Stimulated activated CD8-positive, alpha-beta memory T cell treated with anti-CD3 and anti-CD28 coated beads, Interleukin-12 subunit alpha, Interleukin-12 subunit beta, amount 100 ng/mL, for 24 hours (primary cell): ENCODE data around the gene C17orf113.

Source experiments
- DNase-seq: peaks from one replicate; pipeline ENCODE4 v3.0.0-alpha.2; 2020; ENCODE audit errors: extremely low read depth

C17orf113 gene

DNA sequence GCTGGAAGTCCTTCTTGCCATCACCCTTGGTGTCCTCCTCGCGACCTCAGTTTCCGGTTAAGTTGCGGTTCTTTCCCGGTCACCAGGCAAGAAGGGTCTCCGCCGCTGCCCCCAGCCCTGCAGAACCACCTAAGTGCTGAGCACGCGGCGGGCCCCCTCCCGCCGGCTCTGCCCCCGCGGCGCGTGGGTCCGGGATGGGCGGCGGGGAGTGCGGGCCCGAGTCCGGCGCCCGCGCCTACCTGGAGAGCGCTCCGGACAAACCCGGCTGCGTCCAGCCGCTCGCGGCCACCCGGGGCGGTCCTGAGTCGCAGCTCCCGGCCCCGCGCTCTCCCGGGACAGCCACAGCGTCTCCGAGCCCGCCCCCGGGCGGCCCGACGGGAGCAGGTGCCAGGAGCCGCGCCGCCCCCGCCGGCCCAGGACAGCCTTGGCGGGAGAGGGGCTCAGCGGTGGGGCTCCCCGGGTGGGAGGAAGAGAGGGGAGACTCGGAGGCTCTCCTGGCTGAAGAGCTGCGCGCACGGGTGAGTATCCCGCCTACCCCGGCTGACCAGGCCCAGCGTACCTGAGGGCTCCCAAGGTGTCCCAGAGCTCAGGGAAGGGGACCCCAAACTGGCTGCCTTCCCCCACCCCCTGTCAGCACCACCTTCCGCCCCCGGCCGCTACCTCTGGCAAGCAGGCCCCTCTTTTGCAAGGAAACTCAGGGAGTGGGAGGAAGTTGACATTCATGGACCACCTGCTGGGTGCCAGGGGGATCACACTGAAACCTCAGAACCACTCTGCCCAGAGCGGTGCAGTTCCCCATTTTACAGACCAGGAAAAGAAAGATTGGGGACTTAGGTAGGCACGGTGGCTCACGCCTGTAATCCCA is 22.2 kb upstream of the C17orf113 start:
- no peak for DNase-seq

DNA sequence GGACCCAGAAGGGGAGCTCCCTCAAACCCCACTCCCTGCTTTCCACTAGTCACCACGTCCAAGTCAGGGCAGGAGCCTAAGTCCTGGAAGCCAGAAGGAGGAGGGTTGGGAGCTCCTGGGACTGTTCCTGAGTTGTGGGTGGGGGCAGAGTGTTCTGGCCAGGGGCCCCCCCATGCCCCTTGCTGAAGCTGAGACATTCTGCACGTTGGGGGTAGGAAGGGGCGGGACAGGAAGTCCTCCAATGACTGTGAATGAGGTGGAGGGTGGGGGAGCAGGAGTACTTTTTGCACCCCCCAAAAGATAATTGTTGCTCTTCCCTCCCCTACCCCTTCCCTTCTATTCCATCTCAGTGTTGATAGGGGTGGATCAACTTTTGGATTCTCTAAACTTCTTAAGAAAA is 21.4 kb upstream of the C17orf113 start:
- no peak for DNase-seq

DNA sequence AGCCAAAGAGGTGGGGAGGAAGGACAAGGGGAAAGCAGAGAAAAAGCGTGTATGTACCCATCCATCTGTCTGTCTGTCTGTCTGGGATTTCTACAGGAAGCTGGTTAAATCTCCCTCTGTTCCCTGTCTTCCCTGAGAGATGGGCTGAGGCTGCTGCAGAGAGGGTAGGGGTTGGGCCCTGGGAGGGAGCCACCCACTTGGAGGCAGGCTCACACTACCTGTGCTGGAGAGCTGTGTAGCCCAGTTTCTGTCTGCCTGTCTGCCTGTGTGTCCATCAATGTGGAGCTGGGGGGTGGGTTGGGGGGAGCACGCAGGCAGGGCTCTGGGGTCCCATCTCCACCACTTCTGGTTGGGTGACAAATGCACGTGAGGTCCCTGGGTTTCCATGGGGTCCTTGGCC is 18.6 kb upstream of the C17orf113 start:
- DNase-seq: no peak

DNA sequence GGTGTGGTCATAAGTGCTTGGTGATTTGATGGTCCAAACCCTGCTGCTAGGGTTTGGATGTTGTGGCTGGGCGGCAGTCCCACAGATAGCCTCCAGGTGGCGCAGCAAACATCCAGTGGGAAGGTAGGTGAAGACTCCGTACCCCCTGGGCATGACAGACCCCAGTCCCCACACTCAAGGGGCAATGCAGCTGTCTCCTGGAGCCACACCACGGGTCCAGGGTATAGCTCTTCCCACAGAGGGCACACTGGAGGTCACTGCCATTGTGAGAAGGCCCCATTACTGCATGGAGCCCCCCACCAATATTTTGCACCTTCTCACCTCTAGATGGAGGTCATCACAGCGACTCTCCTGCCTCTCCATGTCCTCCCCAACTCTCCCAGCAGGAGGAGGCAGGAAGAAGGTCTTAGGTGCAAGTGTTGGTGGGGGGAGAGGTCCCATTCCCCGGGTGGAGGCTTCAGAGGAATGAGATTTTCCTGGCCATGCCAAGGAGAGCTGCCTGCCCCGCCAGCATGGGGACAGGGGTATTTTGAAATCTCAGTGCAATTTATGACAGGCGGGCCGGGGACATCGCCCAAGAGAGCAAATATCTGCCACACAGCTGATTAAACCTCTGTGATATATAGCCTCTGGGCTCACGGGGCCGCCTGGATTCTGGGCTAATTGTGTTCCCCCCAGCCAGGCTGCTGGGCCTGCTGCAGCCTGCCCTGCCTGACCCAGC is 17.1 kb upstream of the C17orf113 start:
- peak; percentile 31 for DNase-seq

DNA sequence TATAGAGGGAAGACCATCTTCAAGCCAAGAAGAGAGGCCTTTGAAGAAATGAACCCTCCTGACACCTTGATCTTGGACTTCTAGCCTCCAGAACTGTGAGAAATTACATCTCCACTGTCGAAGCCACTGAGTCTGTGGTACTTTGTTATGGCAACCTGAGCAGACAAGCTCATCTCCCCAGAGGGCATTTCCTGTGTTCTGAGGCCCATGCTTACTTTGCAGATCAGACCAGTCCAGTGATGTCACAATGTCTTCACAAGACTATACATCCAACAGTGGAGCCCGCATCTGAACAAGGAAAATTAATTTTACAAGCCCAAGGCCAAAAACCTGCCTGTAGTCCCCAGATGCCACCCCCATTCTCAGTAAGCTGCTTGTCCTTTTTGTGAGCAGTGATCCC is 14.8 kb upstream of the C17orf113 start:
- no peak for DNase-seq

DNA sequence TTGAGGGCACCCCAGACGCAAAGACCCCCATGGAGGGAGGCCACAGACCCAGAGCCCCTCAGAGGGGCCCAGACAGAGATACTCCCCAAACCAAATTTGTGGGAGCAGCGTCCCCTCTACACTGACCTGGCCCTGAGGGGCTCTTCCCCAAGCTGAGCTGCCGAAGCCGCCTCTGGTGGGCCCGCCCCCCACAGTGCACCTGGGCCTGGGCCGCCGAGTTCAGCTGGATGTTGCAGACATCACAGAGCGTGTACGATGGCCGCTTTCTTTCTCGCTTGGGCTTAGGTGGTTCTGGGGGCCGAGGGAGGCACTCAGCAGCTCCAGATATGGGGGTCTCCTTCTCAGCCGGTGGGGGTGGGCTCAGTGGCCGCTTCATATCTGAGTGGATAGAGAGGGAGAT is 12.3 kb upstream of the C17orf113 start:
- DNase-seq: no peak

DNA sequence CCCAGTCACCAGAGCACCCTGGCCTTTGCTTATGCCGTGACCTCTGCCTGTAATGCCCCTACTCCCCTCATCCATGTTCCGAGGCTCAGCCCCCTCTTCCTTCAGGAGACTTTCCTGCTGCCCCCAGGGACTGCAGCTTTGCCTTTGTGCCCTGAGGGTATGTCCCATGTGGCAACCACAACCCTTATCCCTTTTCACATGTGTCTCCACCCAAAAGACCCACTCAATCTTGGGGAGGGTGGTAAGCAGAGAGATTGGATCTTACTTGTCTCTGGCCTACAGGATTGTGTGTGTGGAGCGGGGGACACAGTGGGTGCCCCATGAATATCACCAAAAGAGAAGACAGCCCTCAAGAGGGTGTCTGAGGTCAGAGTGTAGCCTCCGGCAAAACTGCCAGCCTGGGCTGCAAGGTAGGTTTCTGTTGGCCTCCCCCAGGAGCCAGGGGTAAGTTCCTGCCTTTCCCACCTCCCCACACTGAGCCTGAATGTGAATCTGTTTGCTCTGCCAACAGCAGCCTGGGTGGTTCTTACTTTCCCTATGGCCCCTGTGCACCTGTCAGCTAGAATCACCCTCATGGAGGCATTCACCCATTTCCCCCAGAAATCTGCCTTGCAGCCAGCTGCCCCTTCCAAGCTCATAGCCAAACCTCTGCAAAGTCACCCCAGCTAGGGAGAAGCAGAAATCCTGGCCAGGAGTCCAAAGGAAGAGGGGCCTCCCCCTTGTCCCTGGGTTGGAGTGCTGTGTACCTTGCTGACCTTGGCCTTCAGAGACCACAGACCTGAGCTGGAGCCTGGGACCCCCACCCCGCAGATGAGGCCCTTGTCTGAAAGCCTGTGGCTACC is 11.5 kb upstream of the C17orf113 start:
- DNase-seq: no peak

DNA sequence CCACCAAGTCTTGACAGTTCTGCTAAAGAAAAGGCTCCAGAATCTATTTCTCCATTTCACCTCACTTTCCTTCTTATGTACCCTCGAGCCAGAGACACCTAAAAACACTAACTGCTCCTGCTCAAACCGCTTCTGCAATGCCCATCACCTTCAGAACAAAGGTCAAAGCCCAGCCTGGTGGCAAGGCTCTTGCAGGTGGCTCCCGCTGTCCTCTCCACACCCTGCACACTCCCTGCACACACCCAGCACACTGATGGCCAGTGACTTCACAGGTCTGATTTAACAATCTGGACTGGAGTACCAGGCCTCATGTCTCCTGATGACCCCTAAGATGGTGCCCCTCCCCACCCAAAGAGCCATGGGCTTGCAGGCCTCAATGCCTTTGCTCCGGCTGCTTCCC is 9.8 kb upstream of the C17orf113 start:
- DNase-seq: no peak

DNA sequence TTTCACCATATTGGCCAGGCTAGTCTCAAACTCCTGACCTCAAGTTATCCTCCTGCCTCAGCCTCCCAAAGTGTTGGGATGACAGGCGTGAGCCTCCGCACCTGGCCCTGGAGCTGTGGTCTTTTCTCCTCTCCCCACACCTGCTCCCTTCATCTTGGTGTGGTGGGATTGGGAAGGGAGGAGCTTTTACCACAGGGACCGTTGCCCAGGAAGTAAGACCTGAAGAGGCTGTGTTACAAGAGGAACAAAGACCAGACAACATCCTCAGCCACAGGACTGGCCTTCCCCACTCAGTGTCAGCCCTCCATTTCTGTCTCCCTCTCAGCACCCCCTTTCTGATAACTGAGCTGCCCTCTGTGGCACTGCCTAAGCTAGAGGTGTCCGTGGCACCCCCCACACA is 9.4 kb upstream of the C17orf113 start:
- no peak for DNase-seq

DNA sequence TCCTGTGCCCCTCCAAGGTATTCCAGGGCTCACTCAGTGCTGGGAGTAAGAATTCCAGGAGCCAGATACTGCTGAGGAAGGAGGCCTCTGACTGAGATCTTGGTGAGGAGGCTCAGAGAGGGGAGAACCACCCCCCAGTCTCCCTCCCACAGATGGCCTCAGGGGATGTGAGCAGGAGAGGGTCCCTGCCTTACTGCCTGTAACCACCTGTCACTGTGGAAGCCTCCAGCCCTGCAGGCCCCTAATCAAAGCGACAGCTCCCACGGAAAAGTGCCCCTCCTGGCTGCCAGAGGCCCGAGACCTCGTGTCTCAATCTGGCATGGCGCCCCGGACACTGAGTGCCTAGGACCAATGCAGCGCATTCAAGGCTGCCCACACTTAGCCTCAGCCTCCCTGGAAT is 7.7 kb upstream of the C17orf113 start:
- DNase-seq: no peak

DNA sequence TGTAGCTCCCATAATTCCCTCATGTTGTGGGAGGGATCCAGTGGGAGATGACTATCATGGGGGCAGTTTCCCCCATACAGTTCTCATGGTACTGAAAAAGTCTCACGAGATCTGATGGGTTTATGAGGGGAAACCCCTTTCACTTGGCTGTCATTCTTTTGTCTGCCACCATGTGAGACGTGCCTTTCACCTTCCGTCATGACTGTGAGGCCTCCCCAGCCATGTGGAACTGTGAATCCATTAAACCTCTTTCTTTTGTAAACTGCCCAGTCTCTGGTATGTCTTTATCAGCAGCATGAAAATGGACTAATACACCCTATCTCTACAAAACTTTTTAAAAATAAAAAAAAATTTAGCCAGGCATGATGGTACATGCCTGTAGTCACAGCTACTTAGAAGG is 6.2 kb upstream of the C17orf113 start:
- DNase-seq: no peak

DNA sequence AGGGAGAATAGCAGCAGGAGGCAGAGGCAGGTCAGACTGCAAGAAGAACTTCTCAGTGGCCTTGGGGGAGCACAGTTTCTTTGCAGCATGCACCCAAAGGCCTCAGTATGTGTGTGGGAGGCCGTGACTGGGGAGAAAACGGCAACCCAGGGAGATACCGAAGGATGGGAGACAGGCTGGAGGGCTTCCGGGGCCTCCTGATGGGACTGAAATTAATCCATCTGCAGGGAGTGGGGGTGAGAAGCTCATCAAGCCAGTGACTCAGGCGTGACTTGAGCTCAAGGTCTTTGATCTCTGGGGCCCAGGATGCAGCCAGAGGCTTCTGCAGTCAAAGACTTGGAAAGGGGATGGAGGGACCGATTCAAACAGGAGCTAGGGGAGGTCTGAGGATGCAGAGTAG is 5.1 kb upstream of the C17orf113 start:
- DNase-seq: no peak

DNA sequence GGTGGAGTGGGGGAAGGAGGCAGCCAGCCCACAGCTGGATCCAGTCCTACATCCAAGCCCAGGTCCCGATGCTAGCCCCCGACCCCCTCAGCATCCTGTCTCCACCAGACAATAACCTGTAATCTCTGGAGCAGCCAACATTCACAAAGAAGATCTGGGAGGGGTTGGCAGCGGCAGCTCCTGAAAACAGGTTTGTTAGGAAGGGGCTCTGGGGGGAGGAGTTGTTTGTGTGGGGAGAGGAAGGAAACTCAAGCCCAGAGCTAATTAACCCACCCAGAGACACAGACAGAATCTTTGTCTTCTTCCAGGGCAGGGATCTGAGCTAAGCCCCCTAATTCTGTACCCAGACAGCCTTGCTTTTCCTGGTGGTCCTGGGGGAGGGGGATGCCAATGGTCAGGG is 4.6 kb upstream of the C17orf113 start:
- no peak for DNase-seq

DNA sequence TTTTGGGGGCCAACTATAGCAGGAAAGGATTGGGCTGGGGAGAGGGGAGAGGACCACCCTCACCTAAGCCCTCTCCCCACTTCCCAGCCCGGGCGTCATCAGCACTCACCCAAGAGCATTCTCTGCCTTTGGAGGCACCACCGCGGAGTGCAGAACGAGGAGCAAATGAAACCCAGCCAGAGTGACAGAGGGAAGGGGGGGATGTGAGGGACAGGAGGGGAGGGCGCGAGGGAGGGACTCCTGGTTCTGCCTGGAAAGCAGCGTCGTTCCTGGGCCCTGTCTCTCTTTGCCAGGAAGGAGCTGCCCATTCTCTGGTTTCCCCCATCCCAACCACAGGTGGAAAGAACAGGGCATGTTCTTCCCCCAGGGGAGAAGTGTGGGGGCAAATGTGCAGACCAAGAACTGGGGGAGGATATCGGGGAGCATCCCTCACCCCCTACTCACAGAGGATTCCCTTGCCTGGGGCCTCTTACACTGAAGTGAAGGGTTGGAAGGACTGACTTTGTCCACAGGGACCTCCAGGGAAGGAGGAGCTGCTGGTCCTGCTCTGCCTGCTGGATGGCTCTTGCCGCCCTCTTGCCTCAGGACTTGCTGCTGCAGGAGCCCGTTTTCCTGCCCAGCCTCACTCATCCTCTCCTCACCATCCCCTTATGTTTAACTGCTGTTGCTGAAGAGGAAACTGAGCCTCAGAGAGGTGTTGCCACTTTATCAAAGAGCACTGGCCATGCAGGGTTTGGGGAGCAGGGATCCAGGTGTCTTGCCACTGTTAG is 3.5 kb upstream of the C17orf113 start:
- DNase-seq: no peak

DNA sequence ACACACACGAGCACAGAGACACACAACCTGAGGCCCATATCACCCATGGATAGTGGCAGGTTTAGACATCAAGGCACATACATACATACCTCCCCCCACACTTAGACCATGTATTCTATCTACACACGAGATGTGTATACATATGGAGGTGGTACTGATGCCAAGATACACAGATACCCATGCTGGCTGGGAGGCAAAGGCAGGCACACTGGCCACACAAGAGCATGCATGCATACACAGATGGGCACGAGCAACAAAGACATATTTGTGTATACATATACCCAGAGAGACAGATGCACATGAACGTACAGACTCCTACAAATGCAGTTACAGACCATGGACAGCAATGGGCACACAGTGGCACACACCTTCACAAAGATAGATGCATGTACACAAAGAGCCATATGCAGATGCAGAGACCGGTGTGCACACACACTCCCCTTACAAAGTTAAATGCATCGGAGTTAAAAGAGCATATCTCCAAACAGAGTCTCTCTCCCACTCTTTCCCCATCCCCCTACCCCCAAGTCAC is 2.0 kb upstream of the C17orf113 start:
- no peak for DNase-seq

DNA sequence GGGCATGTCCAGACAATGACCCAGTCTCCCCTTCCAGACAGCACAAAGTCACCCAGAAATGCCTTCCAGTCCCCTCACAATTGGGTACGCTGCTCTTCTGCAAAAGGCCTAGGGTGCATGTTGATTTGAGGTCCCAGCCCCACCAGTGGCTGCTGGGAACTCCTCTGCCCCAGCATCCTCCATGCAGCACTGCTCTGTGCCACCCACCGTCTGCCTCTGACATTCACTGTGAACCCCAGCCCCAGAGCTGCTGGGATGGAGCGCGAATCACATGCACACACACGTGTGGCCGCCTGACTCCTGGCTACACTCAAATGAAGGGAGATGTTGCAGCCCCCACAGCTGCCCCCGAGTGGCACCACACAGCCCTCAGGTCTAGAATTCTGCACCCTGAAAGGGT is 1.2 kb upstream of the C17orf113 start:
- no peak for DNase-seq

DNA sequence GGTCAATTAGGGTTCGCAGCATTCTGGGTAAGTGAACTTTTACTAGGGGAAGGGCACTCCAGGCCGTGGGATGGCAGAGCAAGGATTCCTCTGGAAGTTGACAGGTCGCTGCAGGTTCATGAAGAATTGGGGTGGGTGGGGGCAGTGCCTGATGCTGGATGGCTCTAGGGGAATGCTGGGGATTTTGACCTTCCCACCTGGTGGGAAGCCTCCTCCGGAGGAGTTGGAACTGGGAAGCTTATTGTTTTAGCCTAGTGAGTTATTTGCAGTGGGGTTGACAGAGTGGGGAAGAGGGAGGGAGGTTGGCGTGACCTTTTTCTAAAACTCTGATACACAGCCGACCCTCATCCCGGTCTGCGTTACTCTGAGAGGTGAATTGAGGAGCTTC is 606 bp upstream of the C17orf113 start:
- no peak for DNase-seq

DNA sequence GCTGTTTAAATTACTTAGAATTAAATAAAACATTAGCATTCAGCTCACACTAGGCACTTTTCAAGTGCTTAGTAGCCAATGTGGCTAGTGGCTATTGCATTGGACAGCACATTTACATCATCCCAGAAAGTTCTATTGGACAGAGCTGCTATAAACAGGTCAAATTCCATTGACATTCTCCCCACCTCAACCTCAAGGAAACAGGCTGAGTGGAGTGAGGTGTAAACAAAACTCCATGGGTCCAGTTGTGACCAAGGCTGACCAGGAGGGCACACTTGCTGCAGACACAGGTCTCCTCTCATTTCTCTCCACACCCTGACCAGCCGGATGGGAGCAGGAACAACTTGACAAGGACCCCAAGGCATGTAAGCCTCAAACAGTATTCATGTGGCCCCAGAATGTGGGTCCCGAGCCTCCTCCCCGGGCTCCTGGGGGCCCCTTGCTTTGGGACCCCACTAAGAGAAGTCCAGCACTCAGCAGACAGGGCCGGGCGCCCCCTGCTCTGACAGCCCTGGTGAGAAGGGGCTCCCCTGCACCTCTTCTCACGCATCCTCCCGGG is 488 bp downstream of the C17orf113 start:
- DNase-seq: no peak

DNA sequence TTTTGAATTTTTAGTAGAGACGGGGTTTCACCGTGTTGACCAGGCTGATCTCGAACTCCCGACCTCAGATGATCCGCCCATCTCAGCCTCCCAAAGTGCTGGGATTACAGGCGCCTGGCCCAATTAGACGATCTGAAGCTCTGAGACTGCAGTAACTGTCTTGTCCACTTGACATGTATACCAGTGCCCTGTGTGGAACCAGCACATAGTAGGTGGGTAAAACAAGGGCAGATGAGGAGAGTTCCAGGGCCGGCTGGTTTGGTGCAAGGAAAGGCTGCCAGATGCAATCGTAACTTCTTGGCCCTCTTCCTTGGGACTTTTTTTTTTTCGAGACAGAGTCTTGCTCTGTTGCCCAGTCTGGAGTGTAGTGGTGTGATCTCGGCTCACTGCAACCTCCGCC is 3.1 kb downstream of the C17orf113 start:
- DNase-seq: no peak

DNA sequence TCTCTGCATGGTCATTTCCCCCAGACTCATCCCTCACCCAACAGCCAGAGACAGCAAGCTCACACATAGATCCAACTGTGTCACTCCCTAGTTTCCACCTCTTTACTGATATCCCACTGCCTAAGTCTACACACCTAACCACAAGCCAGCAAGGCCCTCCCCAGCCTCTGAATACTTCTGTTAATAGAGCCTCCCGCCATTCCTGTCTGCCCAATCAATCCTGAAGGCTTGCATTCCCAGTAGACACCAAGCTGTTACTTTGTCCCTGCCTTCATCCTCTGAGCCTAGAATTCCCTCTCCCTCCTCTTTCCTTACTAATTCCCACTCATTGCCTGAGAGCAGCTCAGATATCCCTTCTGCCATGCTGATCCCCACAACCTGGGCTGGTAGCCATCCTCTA is 4.7 kb downstream of the C17orf113 start:
- no peak for DNase-seq
